Esophagus muscularis mucosa (tissue), 4 donors: Measurements from ENCODE around the gene ENTPD6. TPM values are rescaled to one million over a fixed set of nuclear protein-coding genes. Genes with fewer than 3 reads are reported as not detected.
A peak's percentile ranks its signal among the peaks of the same experiment; 100 is the strongest.

Experiments used
- DNase-seq: peaks from one replicate; pipeline ENCODE4 v3.0.0-alpha.2; 2017; ENCODE audit errors: extremely low spot score
- H3K27ac ChIP-seq, 4 donors: fragments of 200-600 bp; sonication (generic); replicated peaks in 1 of 4; 1 replicate in 3 of 4; 2 replicates in 1 of 4; pipeline ENCODE4 v1.5.1; 2016 to 2019; ENCODE audit warnings: mild to moderate bottlenecking in 1 of 4
- H3K27me3 ChIP-seq, 4 donors: fragments of 200-600 bp; sonication (generic); one replicate each; pipeline versions ENCODE4 v1.5.1 to v1.6.0; 2016 to 2019
- H3K36me3 ChIP-seq, 4 donors: fragments of 200-600 bp; sonication (generic); one replicate each; pipeline ENCODE4 v1.5.1; 2016 to 2019
- H3K4me1 ChIP-seq, 4 donors: fragments of 200-600 bp; sonication (generic); one replicate each; pipeline ENCODE4 v1.5.1; 2016 to 2019
- H3K4me3 ChIP-seq, 4 donors: fragments of 200-600 bp; sonication (generic); 1 replicate in 2 of 4; 2 replicates in 2 of 4; pipeline ENCODE4 v1.5.1; 2016 to 2019; ENCODE audit warnings: mild to moderate bottlenecking in 4 of 4, moderate library complexity in 1 of 4
- H3K9me3 ChIP-seq, 4 donors: fragments of 200-600 bp; sonication (generic); 1 replicate in 3 of 4; 2 replicates in 1 of 4; pipeline ENCODE4 v1.5.1; 2016 to 2019
- CTCF ChIP-seq, 3 experiments: fragments of 200-600 bp in 2 of 3; fragments of 450-650 bp in 1 of 3; sonication (generic) in 2 of 3; IDR thresholded peaks; one replicate each; pipeline ENCODE4 v1.5.1; 2017 to 2019; ENCODE audit warnings: antibody characterized with exemption in 3 of 3, mild to moderate bottlenecking in 2 of 3, moderate library complexity in 1 of 3
- EP300 ChIP-seq: sonication (generic); formaldehyde crosslinking; IDR thresholded peaks from one replicate; pipeline ENCODE4 v1.6.1; 2017; ENCODE audit warnings: antibody characterized with exemption
- POLR2A ChIP-seq: fragments of 450-650 bp; IDR thresholded peaks from one replicate; pipeline ENCODE4 v1.6.1; 2017; ENCODE audit warnings: antibody characterized with exemption, moderate library complexity, mild to moderate bottlenecking, low read depth
- POLR2AphosphoS5 ChIP-seq, 2 donors: sonication (generic); formaldehyde crosslinking; IDR thresholded peaks; one replicate each; pipeline ENCODE4 v1.6.1; 2017; ENCODE audit warnings: antibody characterized with exemption in 2 of 2
- WGBS: methylation state at CpG from one replicate; pipeline ENCODE4 v1.1.5; 2018; 5-methylcytosine and 5-hydroxymethylcytosine counted together
- intact Hi-C: fragments of 100-400 bp; cut with DNase I; formaldehyde crosslinking; loops from one replicate; pipeline ENCODE4 v1.15.1; 2023
- total RNA-seq, 4 donors: library from RNA; depleted of rRNA; stranded (reverse); fragments of >200 nt; gene quantifications; one replicate each; pipeline versions ENCODE4 v1.1.0 to v1.2.1, GENCODE V29; 2016

Gene ENTPD6
- total RNA-seq, 4 donors from 2014 or later = 39.0 to 44.1 (median 43.5) TPM

GRCh38 chr20:25254986-25255680, 59.6 kb downstream of the ENTPD6 start:
- intact Hi-C loops = no loop called here
- TF ChIP-seq POLR2A = no peak
- TF ChIP-seq CTCF (IDR thresholded peaks at IDR 0.05) = peak in 1 of 3 experiments; percentile 6
- Histone ChIP-seq H3K4me1 (peaks cover 79 to 93% (median 91%) of the 10 kb centered on the region in 4 donors), H3K9me3 (no peaks in the 10 kb centered on the region), H3K27me3 (no peaks in the 10 kb centered on the region), H3K4me3 (peak overlapping the region in 1 of 4 donors; percentile 14), H3K27ac (peak overlapping the region; percentile 69 to 99 (median 97)), H3K36me3 (peaks cover 11 to 27% (median 19%) of the 10 kb centered on the region in 4 donors)
- WGBS = 49% methylated on average over 5 of the region's 12 CpGs
- no peak for DNase-seq

GRCh38 chr20:25256226-25256859, 60.8 kb downstream of the ENTPD6 start:
- Histone ChIP-seq H3K9me3 (no peaks in the 10 kb centered on the region), H3K4me1 (peaks cover 73 to 81% (median 80%) of the 10 kb centered on the region in 4 donors), H3K36me3 (peaks cover 21 to 39% (median 30%) of the 10 kb centered on the region in 4 donors), H3K27ac (peak overlapping the region; percentile 69 to 99 (median 97)), H3K27me3 (no peaks in the 10 kb centered on the region), H3K4me3 (peak overlapping the region in 1 of 4 donors; percentile 2)
- intact Hi-C loops = no loop called here
- WGBS = 68% methylated on average over 5 of the region's 5 CpGs
- no peak for DNase-seq
- TF ChIP-seq EP300 = no peak
- no peak for TF ChIP-seq CTCF (IDR thresholded peaks at IDR 0.05)
- no peak for TF ChIP-seq POLR2A

GRCh38 chr20:25257130-25257529, 61.6 kb downstream of the ENTPD6 start:
- DNase-seq = no peak
- H3K36me3 ChIP-seq = peaks cover 22 to 45% (median 38%) of the 10 kb centered on the region in 4 donors
- H3K27ac ChIP-seq = peak overlapping the region; percentile 62 to 98 (median 79)
- H3K27me3 ChIP-seq = no peaks in the 10 kb centered on the region
- peak overlapping the region in 1 of 4 donors; percentile 2 for H3K4me3 ChIP-seq
- TF ChIP-seq EP300 = no peak
- TF ChIP-seq POLR2AphosphoS5 (IDR thresholded peaks at IDR 0.05) = no peak
- no peak for TF ChIP-seq CTCF (IDR thresholded peaks at IDR 0.05)
- peaks cover 66 to 73% (median 72%) of the 10 kb centered on the region in 4 donors for H3K4me1 ChIP-seq
- 79% methylated on average over 5 of the region's 5 CpGs for WGBS
- intact Hi-C loops = no loop called here
- H3K9me3 ChIP-seq = no peaks in the 10 kb centered on the region

DNA sequence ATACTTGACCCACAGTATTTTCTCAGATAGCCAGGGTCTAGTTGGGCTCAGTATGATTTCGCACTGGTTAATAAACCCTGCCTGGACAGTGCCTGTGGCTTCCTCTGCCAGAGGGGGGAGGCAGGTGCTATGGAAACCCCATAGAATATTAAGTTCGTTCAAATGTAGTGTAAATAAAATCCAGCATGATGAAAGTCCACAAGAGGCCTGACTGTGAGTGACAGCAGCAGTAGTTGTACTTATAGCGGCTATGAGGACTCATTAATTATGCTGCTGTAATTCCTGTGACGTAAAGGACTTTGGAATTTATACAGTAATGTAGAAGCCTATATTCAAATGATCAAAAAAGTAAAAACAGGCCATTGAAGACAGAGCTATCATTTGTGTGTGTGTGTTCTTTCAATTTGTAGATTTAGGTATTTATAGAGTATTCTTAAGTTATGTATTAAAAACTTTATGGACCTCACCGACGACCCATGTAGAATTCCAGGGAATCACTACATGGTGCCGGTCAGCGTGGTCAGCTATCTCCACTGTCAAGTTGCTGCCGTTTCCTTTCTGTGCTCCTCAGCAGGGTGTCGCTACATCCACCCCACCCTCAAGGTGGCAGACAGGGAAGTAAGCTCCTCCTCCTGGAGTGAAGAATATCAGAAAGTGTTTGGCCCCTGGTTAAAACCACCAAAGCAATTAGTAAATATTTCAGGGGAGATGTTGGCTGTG, 62.4 kb downstream of the ENTPD6 start:
- Histone ChIP-seq H3K27me3 (no peaks in the 10 kb centered on the region), H3K36me3 (peaks cover 22 to 43% (median 37%) of the 10 kb centered on the region in 4 donors), H3K9me3 (no peaks in the 10 kb centered on the region), H3K4me1 (peaks cover 58 to 66% (median 64%) of the 10 kb centered on the region in 4 donors), H3K27ac (peak overlapping the region; percentile 40 to 98 (median 79)), H3K4me3 (no peak overlapping the region)
- DNase-seq = no peak
- WGBS = 74% methylated on average over 10 of the region's 10 CpGs
- TF ChIP-seq CTCF (IDR thresholded peaks at IDR 0.05) (no peak), POLR2AphosphoS5 (IDR thresholded peaks at IDR 0.05) (no peak), EP300 (no peak), POLR2A (no peak)
- intact Hi-C loops = no loop called here
